CD4-positive, alpha-beta T cell treated with Interleukin-4 for 4 hours (primary cell): ENCODE results near the gene CDH13.

Experiments used
- DNase-seq: peaks from one replicate; pipeline ENCODE4 v3.0.0-alpha.2; 2020

The CDH13 gene

DNA sequence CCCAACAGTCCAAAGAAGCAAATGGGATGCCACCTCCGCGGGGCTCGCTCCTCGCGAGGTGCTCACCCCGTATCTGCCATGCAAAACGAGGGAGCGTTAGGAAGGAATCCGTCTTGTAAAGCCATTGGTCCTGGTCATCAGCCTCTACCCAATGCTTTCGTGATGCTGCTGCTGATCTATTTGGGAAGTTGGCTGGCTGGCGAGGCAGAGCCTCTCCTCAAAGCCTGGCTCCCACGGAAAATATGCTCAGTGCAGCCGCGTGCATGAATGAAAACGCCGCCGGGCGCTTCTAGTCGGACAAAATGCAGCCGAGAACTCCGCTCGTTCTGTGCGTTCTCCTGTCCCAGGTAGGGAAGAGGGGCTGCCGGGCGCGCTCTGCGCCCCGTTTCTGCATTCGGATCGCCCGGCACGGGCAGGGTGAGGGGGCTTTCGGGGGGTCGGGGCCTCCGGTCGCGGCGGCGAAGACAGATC lies at the start of gene CDH13:
Gene CDH13 (plus strand): TSS at position 179 of the 471 bp plus-strand sequence.
- DNase-seq: no peak

DNA sequence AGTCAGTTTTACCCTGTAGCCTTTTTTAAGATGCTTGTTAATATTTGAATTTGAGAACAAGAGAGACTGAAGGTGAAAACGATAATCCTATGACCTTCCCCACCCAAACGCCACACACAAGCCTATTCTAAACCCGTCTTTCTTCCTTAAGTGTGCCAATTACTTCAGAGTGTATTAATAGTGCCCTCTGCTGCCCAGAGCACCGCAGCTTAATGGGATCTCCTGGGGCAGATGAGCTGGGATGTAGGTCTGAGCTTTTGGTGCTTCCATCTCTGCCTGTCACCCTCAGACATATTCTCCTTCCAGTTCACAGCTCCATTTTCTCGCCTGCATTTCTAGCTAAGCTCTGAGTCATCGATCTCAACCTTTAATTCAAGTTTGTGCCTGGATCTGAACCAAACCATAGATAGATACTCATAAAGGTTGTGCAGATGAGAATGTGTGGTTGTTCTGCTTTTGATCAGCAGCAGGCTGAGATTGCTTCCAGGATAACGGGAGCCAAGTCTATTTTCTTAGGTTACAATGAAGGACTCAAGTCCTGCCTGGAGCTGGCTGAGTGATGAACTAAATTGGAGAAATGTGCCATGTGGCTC lies 46.4 kb upstream of the CDH13 start:
- peak; percentile 8 for DNase-seq

DNA sequence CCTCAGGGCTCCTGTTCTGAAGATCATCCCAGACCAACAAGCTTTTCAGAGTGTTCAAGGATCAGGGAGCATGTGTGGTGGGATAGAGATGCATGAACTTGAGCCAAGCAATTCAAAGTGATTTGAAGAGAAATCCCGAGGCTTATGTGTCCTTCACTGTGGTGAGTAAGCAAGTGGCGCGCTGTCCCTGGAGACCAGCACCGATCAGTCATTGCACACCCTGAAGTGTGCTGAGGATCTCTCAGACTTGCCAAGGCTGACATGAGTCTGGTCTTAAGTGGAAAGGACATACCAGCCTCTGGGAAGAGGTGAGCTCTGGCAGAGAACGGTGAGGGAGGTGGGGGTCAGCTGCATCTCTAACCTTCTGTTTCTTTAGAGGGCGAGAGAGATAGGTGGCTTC lies 43.8 kb upstream of the CDH13 start:
- DNase-seq: no peak

DNA sequence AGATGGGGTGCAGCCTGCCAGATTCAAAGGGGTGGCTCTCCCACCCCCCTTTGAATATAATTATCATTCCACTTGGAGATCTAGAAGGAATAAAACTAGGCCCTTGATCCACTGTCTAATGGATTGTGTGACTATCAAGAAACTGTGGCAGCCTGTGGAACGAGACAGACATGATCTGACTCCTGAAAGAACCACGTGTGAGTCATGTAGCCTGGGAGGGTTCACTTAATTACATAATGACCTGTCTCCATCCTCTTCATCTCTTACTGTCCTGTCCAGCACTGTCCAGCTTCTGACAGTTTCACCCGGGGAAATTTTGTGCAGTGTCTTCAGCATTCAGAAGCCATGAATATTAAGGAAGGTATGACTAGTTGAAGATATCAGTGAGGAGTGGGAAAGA lies 43.3 kb upstream of the CDH13 start:
- no peak for DNase-seq

DNA sequence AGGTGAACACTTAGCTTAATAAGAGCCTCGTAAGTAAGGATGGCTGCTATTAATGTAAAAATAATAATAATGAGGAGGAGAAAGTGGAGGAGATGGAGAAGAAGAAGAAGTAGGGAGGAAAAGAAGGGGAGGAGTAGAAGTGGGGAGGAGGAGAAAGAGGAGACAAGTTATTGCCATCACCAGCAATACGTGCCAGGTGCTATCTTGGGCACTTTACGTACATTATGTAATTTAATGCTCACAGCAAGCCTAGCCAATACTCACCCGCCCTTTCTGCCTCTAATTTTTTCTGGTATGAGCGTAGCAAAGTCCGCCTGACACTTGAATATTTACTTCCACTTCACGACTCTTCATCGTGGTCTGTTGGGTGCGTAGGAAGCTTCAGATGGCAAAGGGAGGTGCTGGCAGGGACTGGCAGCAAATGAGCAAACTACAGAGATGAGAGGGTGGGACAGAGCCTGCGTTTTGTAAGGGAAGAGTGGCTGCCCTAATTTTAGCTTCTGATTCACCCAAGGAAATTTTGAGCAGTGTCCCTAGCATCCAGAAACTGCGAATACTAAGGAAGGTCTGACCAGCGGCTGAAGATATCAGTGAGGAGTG lies 42.1 kb upstream of the CDH13 start:
- DNase-seq: no peak

DNA sequence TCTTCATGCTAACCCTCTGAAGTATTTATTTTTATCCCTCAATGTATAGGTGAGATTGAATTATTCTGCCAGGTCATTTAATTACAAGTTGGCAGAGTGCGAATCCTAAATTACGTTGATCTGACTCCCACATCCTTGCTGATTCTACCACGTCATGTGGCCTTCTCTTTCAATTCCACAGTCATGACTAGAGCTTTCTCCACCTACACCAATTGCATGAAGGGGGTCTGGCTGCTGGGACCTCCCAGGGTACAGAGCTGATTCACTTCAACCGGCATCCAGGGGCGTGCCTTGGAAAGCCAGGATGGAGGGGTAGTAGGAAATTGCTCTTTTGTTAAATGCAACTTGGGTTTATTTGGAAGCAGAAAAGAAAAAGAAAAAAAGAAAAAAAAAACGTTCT lies 41.1 kb upstream of the CDH13 start:
- no peak for DNase-seq

DNA sequence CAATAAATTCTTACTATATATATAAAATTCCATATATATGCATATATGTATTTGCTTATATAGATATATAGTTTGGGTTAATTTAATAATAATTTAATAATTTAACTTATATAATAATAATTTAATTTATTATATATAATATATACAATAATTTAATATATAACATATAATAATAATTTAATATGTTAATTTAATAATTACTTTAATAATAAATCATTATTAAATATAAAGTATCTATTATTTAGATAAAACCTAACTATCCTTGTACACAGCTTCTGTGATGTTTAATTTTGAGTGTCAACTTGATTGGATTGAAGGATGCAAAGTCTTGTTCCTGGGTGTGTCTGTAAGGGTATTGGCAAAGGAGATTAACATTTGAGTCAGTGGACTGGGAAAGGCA lies 40.6 kb upstream of the CDH13 start:
- no peak for DNase-seq

DNA sequence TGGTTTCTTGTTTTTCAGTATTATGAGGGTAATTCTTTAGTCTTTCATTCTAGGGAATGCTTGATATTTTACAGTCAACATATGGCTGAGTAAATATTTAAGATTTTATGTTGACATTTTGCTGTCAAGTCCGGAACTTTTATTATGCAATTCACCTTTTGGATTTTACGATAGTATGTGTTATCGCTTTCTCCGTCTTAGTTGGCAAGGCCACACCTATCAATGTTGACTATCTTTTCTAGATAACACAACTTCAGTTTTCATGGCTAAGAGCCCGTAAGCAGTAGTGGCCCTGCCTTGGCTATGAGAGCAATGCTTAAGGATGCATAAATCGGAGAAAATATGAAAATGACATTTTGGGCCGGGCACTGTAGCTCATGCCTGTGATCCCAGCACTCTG lies 39.5 kb upstream of the CDH13 start:
- DNase-seq: no peak

DNA sequence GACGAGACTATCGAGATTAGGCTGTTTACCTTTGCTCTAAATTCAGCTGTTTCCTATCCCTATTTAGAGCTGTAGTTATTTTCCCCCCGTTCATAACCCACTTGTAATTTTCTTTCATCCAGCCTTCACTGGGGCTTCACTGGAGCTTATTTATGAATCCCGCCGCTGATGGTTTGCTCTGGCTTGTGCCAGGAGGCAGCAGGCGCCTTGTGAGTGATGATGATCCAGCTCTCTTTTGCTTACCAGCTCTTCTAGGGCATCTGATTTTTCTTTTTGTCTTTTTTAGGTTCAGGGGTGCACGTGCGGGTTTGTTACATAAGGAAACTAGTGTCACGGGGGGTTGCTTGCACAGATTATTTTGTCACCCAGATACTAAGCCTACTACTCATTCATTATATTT lies 37.4 kb upstream of the CDH13 start:
- DNase-seq: no peak

DNA sequence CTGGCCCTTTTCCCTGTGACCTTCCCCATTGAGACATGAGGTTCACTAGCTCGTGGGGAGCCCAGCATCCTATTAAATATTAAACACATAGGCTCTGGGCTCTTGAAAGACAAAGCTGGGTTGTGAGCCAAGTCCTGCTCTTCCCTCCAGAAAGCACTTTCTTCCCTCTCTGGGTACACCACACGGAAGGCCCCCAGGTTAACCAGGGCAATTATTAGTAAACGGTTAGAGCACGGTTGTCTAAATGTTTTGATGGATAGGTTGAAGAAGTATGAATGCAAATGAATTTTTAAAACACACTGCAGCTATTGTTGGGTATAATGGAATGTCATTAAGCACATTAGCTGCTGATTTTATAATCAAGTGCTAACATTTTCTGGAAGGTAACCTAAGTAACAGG lies 32.7 kb upstream of the CDH13 start:
- DNase-seq: no peak

DNA sequence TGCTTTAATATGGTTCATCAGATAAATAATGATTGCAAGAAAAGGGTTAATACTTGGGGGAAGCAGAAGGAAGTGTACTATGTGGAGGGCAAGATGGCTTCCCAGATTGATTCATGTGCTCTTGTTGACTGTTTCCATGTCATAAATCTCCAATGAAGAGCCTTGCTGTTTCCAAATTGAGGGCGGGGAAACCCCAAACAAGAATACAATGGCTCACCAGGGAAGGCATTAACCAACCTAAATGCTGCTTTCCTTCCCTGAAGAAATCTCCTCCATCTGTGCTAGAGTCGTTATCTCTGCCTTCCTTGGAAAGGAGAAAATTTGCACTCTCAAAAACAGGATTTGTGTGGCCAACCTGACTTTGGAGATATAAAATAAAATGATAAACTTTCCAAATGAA lies 28.0 kb upstream of the CDH13 start:
- DNase-seq: no peak

DNA sequence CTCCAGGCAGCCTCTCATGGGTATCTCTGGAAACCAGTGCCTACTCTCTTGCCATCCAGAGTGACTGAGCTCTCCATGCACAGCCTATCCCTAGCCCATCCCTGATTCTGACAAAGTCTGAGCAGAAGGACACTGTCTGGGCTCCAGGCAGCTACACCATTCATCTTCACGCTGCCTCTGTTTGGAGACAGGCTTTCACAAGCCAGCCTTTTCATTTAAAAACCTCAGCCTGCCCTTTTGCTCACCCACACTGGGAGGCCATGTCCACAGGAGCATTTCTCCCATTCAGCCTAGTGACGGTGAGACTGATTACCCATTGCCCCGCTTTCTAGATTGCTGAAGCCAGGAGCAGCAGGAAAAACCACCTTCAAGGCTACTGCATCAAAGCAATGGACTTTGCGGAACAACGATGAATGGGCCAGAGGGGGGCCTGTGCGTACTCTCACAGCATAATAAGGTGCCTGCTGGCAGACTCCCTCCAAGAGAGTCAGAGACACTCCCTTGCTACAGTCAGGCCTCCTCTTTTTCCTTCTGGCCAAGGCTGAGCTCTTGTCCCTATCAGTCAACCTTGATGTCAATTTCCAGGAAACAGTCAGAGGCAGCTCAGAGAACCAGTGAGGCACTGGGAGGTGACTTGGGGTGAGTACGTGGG lies 24.7 kb upstream of the CDH13 start:
- no peak for DNase-seq

DNA sequence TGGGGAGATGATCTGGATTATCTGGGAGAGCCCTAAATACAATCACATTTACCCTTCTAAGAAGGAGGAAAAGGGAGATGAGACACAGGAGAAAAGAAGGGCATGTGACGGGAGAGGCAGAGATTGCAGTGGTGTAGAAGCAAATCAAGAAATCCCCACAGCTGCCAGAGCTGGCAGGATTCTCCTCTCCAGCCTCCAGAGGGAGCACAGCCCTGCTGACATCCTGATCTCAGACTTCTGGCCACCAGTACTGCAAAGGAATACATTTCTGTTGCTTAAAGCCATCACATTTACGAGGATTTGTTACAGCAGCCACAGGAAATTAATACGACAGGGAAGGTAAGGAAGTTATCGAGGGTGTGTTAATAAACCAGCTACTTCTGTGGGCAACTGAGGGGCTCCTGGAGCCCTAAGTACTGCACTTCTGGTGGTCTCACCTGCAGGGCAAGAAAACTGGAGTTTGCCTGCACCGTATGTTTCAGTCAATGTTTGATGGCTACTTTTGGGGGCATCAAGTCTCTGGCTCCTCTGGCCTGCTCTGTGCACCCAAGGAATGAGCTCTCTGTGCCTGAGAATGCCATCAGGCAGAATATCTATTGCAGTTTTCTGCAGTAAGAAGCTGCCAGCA lies 22.9 kb upstream of the CDH13 start:
- no peak for DNase-seq

DNA sequence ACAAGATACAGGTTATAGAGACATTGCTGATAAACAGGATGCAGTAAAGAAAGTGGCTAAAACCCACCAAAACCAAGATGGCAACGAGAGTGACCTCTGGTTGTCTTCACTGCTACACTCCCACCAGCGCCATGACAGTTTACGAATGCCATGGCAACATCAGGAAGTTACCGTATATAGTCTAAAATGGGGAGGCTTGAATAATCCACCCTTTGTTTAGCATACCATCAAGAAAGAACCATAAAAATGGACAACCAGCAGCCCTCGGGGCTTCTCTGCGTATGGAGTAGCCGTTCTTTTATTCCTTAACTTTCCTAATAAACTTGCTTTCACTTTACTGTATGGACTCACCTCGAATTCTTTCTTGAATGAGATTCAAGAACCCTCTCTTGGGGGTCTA lies 21.7 kb upstream of the CDH13 start:
- DNase-seq: no peak

DNA sequence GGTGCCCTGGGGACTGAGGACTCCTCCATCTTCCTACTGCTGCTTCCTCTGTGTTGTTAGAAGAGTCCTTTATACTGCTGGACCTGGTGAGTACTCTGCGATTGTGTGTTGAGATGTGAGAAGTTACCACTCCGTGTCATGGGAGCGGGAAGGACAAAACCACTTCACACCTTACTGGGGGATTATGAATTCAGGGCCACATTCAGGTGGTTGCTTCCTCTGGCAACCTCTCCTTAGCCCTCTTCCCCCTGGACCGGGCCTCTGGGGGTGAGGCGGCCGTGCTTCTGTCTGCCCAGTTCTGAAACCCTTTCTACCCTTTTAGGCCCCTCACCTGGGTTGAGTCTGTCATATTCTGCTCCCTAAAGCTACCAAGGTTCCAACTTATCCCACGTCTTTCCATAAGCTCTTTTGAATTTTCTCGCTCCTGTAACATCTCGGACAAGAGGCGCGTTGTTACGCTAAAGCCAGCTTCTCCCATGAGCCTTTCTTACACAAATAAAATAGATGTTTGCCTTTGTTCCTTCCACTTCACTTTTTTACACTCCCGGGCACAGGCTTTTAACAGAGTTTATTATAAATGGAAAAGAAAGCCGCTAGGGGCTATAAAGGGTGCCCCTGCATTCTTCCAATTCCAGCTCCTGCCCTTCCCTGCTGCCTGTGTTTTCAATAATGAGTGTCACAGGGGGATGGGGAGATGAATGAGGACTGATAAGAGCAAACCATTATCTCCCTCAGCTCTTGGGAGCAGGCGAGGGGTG lies 20.7 kb upstream of the CDH13 start:
- DNase-seq: no peak

DNA sequence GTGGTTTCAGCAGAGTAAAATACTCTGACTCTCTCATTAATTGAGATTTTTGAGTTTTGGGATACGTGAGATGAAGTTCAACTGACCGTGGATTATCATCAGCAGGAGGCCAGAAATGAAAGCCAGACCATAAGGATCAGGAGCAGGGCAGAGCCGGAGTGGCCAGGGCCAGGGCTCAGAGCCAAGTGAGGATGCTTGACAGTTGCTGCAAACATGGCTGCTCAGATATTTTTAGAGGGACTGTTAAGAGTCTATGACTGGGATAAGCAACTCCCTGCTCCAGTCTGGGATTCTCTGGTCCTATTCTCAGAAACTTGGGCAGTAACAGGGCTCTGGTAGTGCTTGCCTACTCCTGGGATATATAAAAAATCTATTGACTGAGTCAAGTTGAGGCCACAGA lies 17.6 kb upstream of the CDH13 start:
- no peak for DNase-seq

DNA sequence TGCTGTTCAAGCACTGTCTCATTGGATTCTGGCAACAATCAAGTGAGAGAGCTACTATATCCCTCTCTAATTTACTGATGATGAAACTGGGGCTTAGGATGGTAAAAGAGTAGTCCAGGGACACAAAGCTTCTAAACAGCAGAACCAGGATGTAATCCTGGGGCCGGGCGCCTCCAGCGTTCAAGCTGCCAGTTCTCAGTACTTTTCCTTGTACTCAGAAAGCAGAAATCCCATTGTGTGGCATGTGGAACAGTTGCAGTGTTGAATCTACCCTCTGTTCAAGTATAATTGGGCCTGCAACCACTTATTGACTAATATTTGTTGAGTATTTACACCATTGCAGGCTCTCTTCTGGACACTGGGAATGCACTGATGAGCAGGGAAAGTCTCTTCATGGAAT lies 14.5 kb upstream of the CDH13 start:
- no peak for DNase-seq

DNA sequence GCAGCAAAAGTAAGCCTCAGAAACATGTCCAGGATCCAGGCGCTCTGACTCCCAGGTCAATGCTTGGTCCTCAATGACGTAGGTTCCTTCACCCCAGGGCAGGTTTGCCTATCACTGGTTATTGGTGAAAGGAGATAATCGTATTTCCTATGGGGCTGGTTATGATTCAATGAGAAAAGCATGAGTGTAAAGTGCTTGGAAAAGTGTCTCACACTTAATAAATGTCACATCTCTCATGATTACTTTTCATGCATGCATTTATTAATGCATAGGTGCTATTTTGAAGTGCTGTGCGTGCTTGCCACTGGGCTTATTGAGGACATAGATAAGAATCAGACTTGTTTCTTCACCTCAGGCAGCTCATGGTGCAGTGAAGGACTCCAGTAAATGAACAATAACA lies 10.4 kb upstream of the CDH13 start:
- DNase-seq: no peak

DNA sequence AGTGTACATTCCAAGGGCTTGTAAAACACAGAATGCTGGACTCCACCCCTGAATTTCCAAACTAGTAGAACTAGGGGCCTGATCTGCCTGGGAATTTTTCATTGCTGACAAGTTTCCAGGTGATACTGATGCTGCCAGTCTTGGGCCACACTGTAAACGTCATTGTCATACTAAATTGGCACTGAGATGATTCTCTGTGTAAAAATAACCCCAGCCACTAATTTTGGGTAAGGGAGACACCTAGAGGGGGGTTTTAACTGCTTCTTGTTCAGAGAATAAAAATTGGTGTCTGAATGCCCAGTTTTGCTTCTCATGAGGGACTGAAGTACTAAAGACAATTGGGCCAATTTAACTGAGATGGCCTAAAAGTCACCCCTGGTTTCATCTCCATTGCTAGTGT lies 5.0 kb upstream of the CDH13 start:
- no peak for DNase-seq

DNA sequence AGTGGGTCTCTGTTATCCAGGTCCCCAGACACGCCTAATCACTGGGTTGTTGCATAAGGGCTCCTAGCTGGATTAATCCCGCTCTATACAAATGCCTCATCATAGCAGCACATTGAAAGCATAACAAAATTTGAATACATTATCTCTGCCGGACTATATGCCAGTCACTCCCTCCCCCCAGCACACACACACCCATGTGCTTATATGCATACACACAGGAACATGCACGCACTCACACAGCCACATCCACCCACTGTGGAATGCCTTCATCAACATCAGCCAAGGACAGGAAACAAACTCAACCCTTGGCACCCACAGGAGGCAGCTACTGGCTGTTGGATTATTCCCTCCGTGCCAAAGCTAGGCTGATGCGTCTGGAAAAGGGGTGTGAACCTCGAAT lies 3.5 kb upstream of the CDH13 start:
- no peak for DNase-seq

DNA sequence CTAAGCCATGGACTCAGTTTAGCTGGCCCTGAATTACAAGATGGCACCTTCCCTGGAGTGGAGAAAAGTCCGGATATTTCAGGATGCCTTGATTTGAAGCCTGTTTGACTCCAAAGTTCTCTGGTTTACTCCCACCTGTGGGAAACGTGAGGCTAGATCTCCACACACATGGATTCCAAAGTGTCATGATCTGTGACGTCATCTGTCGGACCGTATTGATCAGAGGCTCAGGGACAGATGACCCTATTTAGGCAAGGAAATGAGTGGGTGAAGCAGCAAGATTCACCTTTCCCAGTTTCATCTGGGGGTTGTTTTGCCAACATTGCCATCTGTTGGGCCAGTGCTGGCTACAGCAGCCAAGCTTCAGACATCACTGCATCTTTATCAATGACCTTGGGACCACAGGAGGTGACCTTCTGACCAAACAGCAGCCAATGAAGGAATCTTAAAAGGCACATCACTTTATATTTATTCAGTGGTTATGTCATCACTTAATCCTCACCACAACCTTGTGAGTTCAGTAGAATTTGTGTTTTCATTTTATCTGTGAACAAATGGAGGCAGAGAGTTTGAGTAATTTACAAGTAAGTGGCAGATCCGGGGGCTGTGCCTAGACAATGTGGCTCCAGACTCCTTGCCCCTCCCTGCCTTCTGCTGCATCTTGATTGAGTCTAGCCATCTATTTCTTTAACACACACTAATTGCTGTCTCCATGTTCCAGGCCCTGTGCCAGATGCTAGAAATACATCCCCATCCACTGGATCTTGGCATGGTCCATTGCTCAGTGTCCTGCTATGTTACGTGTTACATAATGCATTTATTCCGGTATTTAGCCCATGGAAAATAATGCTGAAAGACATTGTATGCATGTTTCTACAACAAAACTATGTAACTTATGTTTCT lies 1.5 kb upstream of the CDH13 start:
- DNase-seq: no peak

DNA sequence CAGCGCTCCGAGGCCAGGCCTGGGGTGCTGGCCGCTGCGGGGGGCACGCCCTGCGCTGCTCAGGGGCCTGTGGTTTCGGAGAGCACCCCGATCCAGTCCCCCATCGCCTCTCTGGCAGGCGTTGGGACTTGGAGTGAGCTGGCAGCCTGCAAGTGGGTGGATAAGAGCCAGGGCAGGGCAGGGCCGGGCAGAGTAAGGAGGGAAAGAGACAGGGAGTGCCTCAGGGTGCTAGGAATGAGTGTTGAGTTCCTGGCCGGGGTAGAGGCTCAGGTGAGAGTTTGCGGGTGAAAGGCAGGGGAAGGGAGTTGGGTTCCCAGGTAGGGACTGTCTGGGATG lies 1.3 kb downstream of the CDH13 start:
- no peak for DNase-seq

DNA sequence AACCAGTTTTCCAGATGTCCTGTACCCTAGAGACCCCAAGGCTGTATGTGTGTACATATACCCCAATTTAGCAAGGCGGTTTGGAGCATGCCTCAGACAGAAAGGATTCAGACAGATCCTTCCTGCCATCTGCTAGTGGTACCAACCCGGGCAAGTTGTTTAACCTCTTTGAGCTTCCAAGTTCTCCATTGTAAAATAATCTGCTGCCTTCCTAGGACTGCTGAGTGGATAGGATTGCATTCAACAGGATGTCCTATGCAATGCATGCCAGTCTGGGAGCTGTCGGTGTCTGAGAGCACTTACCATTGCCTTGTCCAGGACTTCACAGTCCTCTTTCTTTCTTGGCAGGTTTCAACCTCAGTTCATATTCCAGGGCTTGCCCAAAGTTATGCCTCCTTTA lies 1.9 kb downstream of the CDH13 start:
- no peak for DNase-seq
